Adipocyte (in vitro differentiated cells): ENCODE results near the gene INPP5F.

Source experiments
- DNase-seq: peaks from one replicate; pipeline ENCODE4 v3.0.0-alpha.2; 2015; ENCODE audit warnings: low read depth
- H3K27me3 ChIP-seq: replicated peaks from 2 replicates; pipeline ENCODE4 v1.7.0; 2013; ENCODE audit warnings: mild to moderate bottlenecking, low read length, moderate library complexity; ENCODE audit not compliant: control insufficient read depth, insufficient read depth
- H3K36me3 ChIP-seq: 2 replicates; pipeline ENCODE4 v1.7.0; 2013; ENCODE audit warnings: low read length, mild to moderate bottlenecking, moderate library complexity; ENCODE audit not compliant: control insufficient read depth, insufficient read depth, severe bottlenecking
- H3K4me1 ChIP-seq: 2 replicates; pipeline ENCODE4 v1.7.0; 2013; ENCODE audit warnings: mild to moderate bottlenecking, low read length, moderate library complexity; ENCODE audit not compliant: control insufficient read depth, insufficient read depth
- H3K4me3 ChIP-seq: 2 replicates; pipeline ENCODE4 v1.7.0; 2013; ENCODE audit warnings: mild to moderate bottlenecking, low read length, moderate library complexity
- H3K9ac ChIP-seq: 2 replicates; pipeline ENCODE4 v1.7.0; 2013; ENCODE audit warnings: mild to moderate bottlenecking, low read length, moderate library complexity
- H3K9me3 ChIP-seq: 2 replicates; pipeline ENCODE4 v1.7.0; 2013; ENCODE audit warnings: mild to moderate bottlenecking, low read length, moderate library complexity; ENCODE audit not compliant: control insufficient read depth

Gene INPP5F

DNA sequence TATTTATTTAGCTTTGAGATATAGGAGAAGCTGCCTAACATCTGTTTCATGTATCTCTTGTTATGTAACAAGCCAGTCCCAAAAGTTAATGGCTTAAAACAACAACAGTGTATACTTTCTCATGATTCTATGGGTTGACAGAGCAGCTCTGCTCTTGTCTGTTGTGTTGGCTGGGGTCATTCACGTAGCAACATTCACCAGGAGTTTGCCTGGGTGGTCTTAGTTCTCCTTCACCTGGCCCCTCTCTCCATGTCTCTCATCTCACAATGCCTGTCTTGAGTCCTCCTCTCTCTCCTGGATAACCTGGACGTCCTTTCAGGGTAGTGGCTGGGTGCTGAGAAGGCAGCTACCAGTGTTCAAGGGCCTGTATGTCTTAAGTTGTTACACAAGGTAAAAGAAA is 27.5 kb downstream of the INPP5F start:
- H3K4me3 ChIP-seq, result no peak overlapping the region
- H3K4me1 ChIP-seq, result peaks cover 10% of the 10 kb centered on the region
- no peaks in the 10 kb centered on the region for H3K36me3 ChIP-seq
- H3K27me3 ChIP-seq, result no peaks in the 10 kb centered on the region
- DNase-seq, result no peak
- H3K9ac ChIP-seq, result no peak overlapping the region
- H3K9me3 ChIP-seq, result no peaks in the 10 kb centered on the region

DNA sequence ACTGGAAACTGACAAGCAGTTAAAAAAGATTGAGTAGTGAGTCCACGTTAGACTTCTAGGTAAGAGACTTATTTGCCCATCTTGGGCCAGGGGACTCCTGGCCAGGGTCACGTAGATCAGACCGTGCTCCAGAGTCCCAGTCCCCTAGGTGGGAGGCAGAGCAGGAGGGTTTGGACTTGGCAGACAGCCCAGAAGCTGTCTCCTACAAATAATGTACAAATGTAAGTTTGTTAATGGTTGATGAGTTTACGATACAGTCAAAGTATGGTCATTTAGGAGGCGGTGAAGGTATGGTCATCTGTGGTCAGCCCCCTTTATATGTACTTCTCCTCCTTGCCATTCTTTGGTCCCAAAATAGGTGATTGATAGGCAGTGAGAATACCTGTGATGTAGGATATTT is 28.2 kb downstream of the INPP5F start:
- Histone ChIP-seq H3K9ac (no peak overlapping the region), H3K36me3 (no peaks in the 10 kb centered on the region), H3K27me3 (no peaks in the 10 kb centered on the region), H3K4me1 (peaks cover 17% of the 10 kb centered on the region), H3K4me3 (no peak overlapping the region), H3K9me3 (no peaks in the 10 kb centered on the region)
- no peak for DNase-seq

DNA sequence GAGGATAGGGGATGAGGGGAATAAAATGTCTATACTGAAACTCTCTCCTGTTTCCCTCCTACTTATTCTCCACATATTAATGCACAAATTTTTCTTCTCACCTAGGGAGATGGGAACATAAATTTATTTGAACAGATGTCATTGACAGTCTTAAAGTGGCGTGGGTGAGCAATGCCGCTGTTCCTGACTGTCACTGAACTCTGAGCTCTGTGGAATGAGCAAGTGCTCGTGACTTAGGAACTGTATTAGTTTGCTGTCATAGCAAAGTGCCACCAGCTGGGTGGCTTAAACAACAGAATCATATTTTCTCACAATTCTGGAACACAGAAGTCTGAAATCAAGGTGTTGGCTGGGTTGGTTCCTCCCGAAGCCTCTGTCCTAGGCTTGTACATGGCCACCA is 29.1 kb downstream of the INPP5F start:
- Histone ChIP-seq H3K9me3 (no peaks in the 10 kb centered on the region), H3K4me3 (no peak overlapping the region), H3K36me3 (no peaks in the 10 kb centered on the region), H3K27me3 (no peaks in the 10 kb centered on the region), H3K4me1 (peaks cover 17% of the 10 kb centered on the region), H3K9ac (no peak overlapping the region)
- DNase-seq, result no peak

DNA sequence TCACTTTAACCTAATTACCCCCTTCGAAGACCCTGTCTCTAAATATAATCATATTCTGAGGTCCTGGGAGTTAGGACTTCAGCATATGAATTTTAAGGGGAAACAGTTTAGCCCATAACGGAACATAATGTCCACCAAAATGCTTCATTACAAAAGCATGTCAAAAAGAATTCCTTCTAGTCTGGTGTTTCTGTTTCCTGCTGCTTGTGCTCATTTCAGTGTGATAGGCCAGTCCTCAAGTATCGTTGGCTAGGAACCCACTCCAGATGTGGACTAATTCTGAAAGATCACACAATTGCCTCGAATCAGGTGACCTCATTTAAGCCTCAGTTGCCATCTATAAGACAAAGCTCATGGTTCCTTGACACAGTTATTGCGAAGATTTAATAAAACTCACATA is 29.6 kb downstream of the INPP5F start:
- no peaks in the 10 kb centered on the region for H3K27me3 ChIP-seq
- no peaks in the 10 kb centered on the region for H3K9me3 ChIP-seq
- H3K9ac ChIP-seq, result no peak overlapping the region
- H3K4me1 ChIP-seq, result peaks cover 20% of the 10 kb centered on the region
- H3K4me3 ChIP-seq, result no peak overlapping the region
- DNase-seq, result peak; percentile 73
- H3K36me3 ChIP-seq, result no peaks in the 10 kb centered on the region

DNA sequence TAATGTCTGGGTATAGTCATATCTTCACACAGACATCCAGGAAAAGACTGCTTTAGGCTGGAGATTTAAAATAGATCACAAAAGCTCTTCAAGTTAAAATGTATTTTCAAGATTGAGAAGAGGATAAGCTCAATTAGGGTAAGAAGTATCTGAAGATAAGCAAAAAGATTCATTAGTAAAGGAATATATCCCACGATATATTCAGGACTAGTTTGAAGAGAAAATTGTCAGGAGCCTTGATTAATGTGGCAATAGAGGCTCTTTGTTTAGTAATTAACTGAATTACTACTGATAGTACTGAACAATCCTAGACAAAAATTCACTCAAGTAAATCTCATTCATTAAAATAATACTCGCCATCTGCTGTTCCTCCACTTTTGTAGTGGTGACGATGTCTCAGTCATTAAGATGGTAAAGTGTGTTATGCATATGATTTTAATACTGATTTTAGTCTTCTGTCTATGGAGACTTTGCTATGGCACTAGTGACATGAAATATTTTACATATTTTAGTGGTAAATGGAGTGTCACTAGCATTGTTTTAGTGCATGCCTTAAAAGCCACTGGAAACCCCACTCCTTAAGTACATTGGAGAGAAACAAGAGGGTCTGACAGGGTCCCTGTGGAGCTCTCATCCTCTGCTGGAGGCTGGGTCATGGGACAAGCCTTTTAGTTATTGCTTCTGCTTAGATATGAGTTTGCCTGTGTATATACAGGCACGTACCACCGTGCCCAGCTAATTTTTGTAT is 32.8 kb downstream of the INPP5F start:
- Histone ChIP-seq H3K4me3 (no peak overlapping the region), H3K9ac (no peak overlapping the region), H3K36me3 (no peaks in the 10 kb centered on the region), H3K27me3 (no peaks in the 10 kb centered on the region), H3K4me1 (peaks cover 34% of the 10 kb centered on the region), H3K9me3 (no peaks in the 10 kb centered on the region)
- no peak for DNase-seq

DNA sequence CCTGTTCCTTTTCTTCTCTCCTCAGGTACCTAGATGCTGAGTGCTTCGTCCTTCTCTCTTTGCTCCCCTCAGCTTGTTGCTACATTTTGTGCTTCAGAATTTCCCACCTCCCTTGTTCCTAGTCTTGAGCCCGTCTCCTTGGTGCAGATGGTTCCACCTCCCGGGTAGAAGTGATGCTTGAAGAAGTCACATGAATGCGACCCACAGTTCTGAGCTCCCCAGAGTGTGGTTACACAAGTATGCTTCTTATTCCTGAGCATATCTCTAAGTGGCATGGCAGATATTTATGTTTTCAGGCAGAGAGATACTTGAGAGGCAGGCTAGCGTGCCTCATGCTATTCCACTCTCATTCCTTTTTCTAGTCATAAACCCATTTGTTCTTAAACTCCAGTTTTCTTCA is 34.0 kb downstream of the INPP5F start:
- Histone ChIP-seq H3K27me3 (no peaks in the 10 kb centered on the region), H3K4me1 (peaks cover 33% of the 10 kb centered on the region), H3K4me3 (no peak overlapping the region), H3K36me3 (no peaks in the 10 kb centered on the region), H3K9ac (no peak overlapping the region), H3K9me3 (no peaks in the 10 kb centered on the region)
- DNase-seq, result peak; percentile 22

DNA sequence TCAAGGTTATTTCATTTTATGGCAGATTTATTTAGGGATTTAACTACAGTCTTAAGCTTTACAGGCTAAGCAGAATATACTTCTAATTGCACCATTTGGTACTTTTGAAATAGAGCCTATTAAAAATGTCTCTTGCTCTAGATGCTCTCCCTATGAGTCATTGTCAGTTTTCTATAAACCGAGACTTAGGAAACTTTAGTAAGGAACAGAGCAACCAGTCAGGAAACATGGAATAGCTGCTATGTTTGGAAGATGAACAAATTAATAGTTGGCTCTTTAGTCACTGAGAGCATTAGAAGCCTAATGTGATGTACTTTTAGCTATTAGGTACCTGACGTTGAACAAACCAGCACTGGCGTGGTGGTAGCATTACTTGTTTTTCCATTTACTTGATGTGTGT is 35.3 kb downstream of the INPP5F start:
- Histone ChIP-seq H3K36me3 (no peaks in the 10 kb centered on the region), H3K9ac (peak overlapping the region; percentile 72), H3K4me3 (peak overlapping the region; percentile 32), H3K9me3 (no peaks in the 10 kb centered on the region), H3K27me3 (no peaks in the 10 kb centered on the region), H3K4me1 (peaks cover 24% of the 10 kb centered on the region)
- DNase-seq, result peak; percentile 87

DNA sequence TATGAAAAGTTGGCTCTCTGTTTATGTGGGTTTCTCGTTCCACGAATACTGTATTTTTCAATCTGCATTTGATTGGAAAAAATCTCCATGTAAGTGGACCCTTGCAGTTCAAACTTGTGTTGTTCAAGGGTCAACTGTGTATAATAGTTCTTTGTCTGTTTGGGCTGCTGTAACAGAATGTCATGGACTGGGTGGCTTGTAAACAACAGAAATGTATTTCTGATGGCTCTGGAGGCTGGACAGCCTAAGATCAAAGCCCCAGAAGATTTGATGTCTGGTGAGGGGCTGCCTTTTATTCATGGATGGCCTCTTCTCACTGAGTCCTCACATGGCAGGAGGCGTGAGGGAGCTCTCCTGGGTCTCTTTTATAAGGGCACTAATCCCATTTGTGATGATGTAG is 36.2 kb downstream of the INPP5F start:
- H3K4me1 ChIP-seq, result peaks cover 24% of the 10 kb centered on the region

DNA sequence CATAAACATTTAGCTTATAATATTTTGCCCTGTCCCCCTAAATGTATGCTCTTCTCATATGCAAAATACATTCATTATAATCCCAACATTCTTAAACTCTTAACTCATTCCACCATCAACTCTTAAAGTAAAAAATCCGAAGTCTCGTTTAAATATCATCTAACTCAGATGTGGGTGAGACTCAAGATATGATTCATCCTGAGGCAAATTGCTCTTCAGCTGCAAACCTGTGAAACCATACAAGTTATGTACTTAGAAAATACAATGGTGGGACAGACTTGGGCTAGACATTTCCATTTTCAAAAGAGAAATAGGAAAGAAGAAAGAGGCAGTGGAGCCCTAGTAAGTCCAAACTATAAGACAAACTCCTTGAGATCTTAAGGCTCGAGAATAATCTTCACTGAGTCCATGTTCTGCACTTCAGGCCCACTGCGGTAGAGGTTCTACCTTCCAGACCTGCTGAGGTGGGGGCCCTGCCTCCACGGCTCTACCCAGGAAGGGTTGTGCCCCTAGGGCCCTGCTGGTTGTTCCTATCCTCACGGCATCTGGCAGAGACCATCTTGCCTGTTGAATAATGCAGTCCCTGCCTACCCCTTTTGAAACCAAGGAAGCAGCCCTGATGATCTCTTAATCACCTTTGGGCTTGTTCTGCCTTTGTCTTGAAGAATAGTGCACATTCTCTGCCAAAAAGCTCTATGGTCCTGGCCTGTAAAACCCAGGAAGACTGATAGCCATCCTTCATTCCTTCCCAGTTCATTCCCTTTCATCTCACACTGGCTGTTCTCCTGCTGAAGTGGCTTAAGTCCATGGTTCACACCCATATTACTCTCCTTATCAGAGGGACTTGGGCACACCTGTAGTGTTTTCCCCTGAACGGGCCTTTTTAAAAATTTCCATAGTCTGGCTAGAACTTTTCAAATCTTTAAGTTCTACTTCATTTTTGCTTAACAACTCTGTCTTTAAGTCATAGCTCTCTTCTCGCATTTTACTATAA is 37.3 kb downstream of the INPP5F start:
- Histone ChIP-seq H3K36me3 (no peaks in the 10 kb centered on the region), H3K4me1 (peaks cover 24% of the 10 kb centered on the region), H3K4me3 (no peak overlapping the region), H3K9me3 (no peaks in the 10 kb centered on the region), H3K9ac (no peak overlapping the region), H3K27me3 (no peaks in the 10 kb centered on the region)
- DNase-seq, result peak; percentile 29

More for the DNA sequence above, 36.2 kb downstream of the INPP5F start:
- Histone ChIP-seq H3K9ac (peak overlapping the region; percentile 53), H3K9me3 (no peaks in the 10 kb centered on the region), H3K4me3 (no peak overlapping the region), H3K27me3 (no peaks in the 10 kb centered on the region), H3K36me3 (no peaks in the 10 kb centered on the region)
- DNase-seq, result no peak

DNA sequence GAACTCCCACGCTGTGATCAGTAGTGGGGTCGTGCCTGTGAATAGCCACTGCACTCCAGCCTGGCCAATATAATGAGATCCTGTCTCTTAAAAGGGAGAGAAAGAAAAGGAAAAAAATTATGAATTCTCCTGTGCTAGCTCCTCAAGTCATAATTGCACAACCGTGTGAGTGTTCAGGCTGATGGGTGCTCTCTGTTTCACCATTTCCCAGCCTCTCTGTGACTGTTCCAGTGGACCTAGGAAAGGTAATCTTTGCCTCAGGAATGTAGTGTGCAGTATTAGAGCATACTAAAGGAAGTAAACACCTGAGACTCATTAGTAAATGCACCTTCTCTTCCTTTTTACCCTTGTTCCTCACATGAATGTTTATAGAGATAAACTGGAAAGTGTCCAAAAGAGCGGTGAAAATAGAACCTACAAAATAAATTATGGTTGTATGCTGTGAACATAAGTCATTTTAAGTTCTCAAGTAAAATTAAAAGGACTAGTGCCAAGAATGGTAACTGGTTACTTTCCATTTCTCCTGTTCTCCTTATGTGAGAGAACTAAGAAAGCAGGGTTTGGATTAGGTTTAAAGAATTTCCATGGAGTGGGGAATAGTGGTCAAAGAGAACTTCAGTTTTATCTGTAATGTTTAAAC is 42.7 kb downstream of the INPP5F start:
- Histone ChIP-seq H3K9me3 (no peaks in the 10 kb centered on the region), H3K4me1 (peaks cover 28% of the 10 kb centered on the region), H3K4me3 (no peak overlapping the region)

DNA sequence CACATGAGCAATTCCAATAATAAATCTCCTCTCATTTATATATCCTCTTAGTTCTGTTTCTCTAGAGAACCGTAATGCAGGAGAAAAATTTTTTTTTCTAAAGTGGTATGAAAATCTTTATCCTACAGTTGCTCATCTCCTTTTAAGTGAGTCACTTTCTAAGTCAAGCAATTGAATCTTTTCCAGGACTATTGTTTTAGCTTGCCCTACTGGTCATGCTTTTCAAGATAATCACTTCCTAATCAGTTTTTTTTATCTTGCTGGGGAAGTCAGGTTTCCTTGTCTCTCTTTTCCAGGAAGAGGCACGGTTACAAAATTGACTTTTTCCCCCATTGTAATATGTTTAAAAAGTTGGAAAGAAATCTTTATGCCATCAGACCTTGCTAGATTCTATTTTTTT is 44.0 kb downstream of the INPP5F start:
- Histone ChIP-seq H3K4me3 (no peak overlapping the region), H3K36me3 (no peaks in the 10 kb centered on the region), H3K4me1 (peaks cover 28% of the 10 kb centered on the region), H3K9ac (no peak overlapping the region), H3K9me3 (no peaks in the 10 kb centered on the region), H3K27me3 (no peaks in the 10 kb centered on the region)
- DNase-seq, result peak; percentile 57

More for the DNA sequence above, 42.7 kb downstream of the INPP5F start:
- no peaks in the 10 kb centered on the region for H3K36me3 ChIP-seq
- H3K9ac ChIP-seq, result no peak overlapping the region
- no peaks in the 10 kb centered on the region for H3K27me3 ChIP-seq
- DNase-seq, result peak; percentile 24
